CD4-positive, alpha-beta T cell treated with Interleukin-15 for 4 hours (primary cell): ENCODE measurements around the gene PLEKHA8.
A peak's percentile ranks its signal among the peaks of the same experiment; 100 is the strongest.

ENCODE experiments used
- DNase-seq: peaks from one replicate; pipeline ENCODE4 v3.0.0-alpha.2; 2020; ENCODE audit warnings: low spot score

PLEKHA8 gene

GRCh38 chr7:30112103-30112713 lies 84.0 kb downstream of the PLEKHA8 start:
- DNase-seq, result no peak

GRCh38 chr7:30113144-30113543 lies 84.9 kb downstream of the PLEKHA8 start:
- no peak for DNase-seq

DNA sequence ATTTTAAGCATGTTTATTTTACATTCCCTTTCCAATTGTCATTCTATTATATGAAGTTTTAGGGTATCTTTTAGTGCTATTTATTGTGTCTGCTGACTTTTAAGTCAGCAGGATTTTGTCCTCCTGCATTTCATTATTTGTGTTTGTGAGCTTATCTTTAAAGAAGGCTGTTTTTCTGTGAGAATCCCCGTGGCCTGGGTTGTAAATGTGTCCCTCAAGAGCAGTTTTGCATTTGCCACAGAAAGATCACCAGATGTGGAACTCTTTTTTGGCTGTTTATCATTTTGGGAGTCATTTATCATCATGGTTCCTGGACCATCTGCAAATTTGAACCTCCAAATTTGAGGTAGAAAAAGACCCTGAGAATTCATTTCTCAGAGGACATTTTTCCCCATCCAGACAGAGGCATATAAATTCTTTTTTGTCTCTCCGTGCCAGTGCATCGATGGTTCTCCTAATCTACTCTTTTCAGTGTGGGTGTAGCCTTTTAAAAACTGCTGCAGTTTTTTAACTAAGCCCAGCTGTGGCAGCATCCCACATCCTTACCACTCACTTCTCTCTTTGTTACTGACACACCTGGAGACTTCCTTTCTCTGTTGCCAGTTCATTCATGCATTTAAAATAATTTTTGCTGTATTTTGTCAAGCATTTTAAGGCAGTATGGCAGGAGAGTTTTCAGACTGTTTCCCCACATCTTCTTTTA lies 86.5 kb downstream of the PLEKHA8 start:
- no peak for DNase-seq

DNA sequence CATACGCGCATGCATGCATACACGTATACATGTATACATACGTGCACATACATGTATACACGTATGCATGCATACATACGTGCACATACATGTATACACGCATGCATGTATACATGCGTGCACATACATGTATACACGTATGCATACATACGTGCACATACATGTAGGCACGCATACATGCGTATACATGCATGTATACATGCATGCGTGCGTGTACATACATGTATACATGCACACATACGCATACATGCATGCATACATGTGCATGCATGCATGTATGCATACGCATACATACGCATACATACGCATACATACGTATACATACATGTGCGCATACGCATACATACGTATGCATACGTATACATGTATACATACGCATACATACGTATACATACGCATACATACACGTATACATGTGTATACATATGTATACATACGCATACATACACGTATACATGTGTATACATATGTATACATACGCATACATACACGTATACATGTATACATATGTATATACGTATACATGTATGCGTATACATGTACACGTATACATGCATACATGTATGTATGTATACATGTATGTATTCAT lies 87.6 kb downstream of the PLEKHA8 start:
- DNase-seq, result no peak

DNA sequence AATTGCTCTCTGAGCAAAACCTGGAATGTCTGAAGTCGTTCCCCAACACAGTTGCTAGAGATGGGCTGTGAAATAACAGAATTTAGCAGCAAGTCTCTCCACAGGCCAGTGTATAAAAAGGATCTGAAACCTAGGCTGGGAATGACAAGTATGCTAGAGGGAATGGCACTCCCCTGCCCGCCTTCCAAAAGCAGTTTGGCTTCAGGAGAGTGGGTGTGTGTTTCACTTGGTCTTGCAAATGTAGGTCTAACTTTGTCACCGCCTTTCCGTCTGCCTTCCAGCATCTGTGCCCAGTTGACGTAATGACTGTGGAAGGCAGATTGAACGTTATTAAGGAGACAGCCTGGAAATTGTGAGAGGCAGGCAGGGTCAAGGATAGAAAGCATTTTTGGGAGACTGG lies 88.6 kb downstream of the PLEKHA8 start:
- DNase-seq, result no peak

- no peak for DNase-seq
Observed at GRCh38 chr7:30117896-30118295, 89.7 kb downstream of the PLEKHA8 start.

DNA sequence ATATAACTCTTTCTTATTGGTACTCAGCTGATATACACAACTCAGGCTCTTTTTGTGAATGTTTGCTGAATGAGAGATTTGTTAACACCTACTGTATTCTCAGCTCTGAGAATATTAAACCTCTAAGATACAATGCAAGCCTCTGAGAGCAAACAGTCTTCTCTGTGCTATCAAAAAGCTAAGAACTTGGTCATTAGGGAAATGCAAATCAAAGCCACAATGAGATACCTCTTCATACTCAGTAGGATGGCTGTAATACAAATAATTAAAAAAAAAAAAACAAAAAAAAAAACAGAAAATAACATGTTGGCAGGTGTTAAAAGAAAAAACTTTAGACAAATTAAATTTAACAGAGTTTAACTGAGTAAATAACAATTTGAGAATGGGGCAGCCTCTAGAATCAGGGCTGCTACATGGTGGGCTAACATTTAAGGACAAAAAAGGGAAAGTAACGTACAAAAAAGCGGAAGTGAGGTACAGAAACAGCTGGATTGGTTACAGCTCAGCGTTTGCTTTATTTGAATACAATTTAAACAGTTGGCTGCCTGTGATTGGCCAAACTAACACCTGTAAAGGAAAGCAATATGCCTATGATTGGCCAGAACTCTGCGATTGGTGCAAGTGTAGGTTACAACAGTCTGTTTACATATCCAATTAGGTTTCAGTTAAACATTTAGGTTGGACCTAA lies 91.8 kb downstream of the PLEKHA8 start:
- DNase-seq, result no peak

GRCh38 chr7:30133736-30134610 lies 105.8 kb downstream of the PLEKHA8 start:
- no peak for DNase-seq

GRCh38 chr7:30134611-30135300 lies 106.5 kb downstream of the PLEKHA8 start, which contains the start of gene MTURN:
Gene MTURN, plus strand, starts transcription at chr7:30134986. Its CDS starts 151 bp downstream, at chr7:30135137.
- peak; percentile 80 for DNase-seq

- peak; percentile 58 for DNase-seq
Observed at GRCh38 chr7:30135301-30136116, 107.3 kb downstream of the PLEKHA8 start.

DNA sequence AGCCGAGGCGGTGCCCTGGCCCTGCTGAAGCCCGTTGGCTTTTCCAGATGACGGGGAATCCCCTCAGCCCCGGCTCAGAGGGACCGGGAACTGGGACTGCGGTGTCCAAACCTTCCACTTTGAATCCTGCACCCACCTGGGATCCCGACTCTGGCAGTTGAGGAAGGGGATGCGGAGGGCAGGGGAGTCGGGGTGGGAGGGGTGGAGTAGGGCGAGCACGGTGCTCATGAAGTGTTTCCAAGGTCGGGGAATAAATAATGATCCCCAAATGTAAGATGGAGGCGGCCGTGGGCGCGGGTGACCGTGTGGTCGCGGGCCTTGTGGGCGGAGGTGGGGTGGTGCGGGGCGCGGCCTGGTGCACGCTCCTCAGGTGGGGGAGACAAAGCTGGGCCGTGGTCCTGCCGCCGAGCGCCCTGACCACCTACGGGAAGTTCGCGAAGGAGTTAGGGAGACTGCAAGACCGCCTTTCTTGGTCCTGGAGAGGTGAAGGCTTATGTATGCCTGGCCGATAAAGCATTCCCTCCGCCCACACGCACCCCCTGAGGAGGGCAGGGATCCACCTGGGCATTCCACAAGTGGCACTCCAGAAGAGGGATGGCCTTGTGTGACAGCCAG lies 108.0 kb downstream of the PLEKHA8 start:
- DNase-seq, result no peak

GRCh38 chr7:30136743-30137485 lies 108.7 kb downstream of the PLEKHA8 start:
- no peak for DNase-seq

- DNase-seq, result no peak
Observed at GRCh38 chr7:30139836-30140384, 111.7 kb downstream of the PLEKHA8 start.

DNA sequence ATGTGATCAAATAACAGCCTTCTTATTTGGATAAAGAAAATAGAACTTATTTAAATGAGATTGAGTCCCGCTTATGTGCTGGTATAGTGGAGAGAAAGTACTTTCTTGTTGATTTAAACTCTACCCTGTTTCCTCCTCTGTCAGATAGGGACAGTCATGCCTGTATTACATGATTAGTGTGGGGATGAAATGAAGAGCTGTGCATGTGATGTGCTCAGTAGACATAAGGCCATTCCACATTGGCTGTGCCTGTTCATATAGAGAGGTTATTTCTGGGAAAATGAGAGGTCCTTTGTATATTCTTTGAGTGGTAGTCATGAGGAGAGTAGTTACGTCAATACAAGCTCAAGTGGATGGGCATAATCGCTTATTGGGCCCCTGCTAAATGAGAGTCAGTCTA lies 112.2 kb downstream of the PLEKHA8 start:
- DNase-seq, result no peak

GRCh38 chr7:30142710-30143109 lies 114.5 kb downstream of the PLEKHA8 start:
- no peak for DNase-seq

GRCh38 chr7:30143748-30144251 lies 115.6 kb downstream of the PLEKHA8 start:
- DNase-seq, result no peak

- DNase-seq, result no peak
Observed at GRCh38 chr7:30144657-30145306, 116.6 kb downstream of the PLEKHA8 start.

- DNase-seq, result no peak
Observed at GRCh38 chr7:30145426-30145970, 117.3 kb downstream of the PLEKHA8 start.
